Lower lobe of right lung (tissue), 2 donors: ENCODE data around the gene GTF2H1. TPM values are rescaled to one million over a fixed set of nuclear protein-coding genes. Genes with fewer than 3 reads are reported as not detected.

Source experiments
- ATAC-seq, 2 donors: fragments of 200-7000 bp; cut with Tn5 transposase; one replicate each; pipeline ENCODE4 v1.9.1; 2020 to 2022; ENCODE audit warnings: mild to moderate bottlenecking in 2 of 2, moderate library complexity in 2 of 2
- DNase-seq: peaks from one replicate; pipeline ENCODE4 v3.0.0-alpha.2; 2020
- H3K27ac ChIP-seq: fragments of 200-600 bp; one replicate; pipeline ENCODE4 v1.8.0; 2022
- H3K27me3 ChIP-seq: fragments of 200-600 bp; one replicate; pipeline ENCODE4 v1.8.0; 2022; ENCODE audit warnings: low read depth
- H3K36me3 ChIP-seq: fragments of 200-600 bp; one replicate; pipeline ENCODE4 v1.8.0; 2022; ENCODE audit warnings: mild to moderate bottlenecking
- H3K4me1 ChIP-seq: fragments of 200-600 bp; one replicate; pipeline ENCODE4 v1.8.0; 2022
- H3K4me3 ChIP-seq: fragments of 200-600 bp; one replicate; pipeline ENCODE4 v1.8.0; 2022; ENCODE audit warnings: mild to moderate bottlenecking
- H3K9me3 ChIP-seq: fragments of 200-600 bp; one replicate; pipeline ENCODE4 v1.8.0; 2022
- intact Hi-C: fragments of 100-400 bp; cut with DNase I; formaldehyde crosslinking; loops from one replicate; pipeline ENCODE4 v1.11.0; 2022
- long read RNA-seq: library from polyadenylated mRNA; unstranded; transcript quantifications from one replicate; pipeline ENCODE4 v2.0.0, GENCODE V29; 2021
- total RNA-seq: library from RNA; stranded (reverse); fragmentation: NEBNext Ultra II Directional; extraction: Animal tissue kit (Norgen Biotek cat#: 25700); gene quantifications from one replicate; pipeline ENCODE4 v1.2.1, GENCODE V29; 2021
- TF ChIP-seq, protein P1 (sequence below): fragments of 200-600 bp; IDR thresholded peaks from one replicate; pipeline ENCODE4 v1.8.0; 2022; ENCODE audit warnings: antibody characterized with exemption, mild to moderate bottlenecking
- donor health status: DM: no; HTN: yes; CAD: no; lungs with severe emphysema.

GTF2H1 gene
- total RNA-seq, result 38.3 TPM
- long read RNA-seq, transcript GTF2H1-201 (15 exons, 2,982 nt), result major isoform, 27 of 40 reads
- long read RNA-seq, partial matches to known transcripts, result 4 of 40 reads
- long read RNA-seq, other reads (novel, unspliced or antisense), result 5 of 40 reads

DNA sequence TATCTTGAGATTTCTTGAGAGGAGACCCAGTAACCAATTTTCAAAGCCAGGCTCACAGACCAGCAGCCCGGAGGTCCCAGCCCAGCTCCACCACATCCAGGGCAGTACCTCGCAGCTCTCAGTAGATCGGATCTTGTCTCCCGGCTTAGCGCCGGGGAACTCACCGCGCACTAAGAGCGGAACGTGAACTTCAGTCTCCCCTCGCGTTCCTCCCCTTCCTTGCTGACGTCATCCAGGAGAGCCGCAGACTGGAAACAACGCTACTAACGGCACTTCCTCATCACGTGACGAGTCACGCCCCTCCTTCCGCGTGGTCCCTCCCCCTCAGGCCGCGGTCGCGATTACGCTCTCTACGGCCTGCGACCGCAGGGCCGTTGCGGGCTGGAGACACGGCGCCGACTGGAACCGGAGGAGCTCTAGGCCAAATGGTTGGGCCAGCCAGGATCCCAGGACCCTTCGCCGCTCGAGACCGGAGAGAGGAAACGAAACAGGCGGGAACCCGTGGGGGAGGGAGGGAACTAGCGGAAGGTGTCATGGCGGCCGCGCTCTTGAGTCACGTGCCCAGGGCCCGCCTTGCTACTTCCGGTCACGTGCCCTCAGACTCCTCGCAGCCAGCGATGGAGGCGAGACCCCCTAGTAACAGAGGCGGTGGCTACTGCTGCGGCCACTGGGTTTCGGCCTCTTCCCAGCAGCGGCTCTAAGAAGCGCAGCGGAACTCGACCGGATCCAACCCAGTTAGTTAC is at the start of gene GTF2H1, which contains the start of gene HPS5:
Gene GTF2H1, plus strand, starts transcription at position 599 of the 743 bp plus-strand sequence. CDS start 10,508 bp downstream, outside the sequence.
Gene HPS5, minus strand, starts transcription at position 172 of the 743 bp plus-strand sequence. CDS start 4,282 bp downstream, outside the sequence.
- ATAC-seq (peak; percentile 98), DNase-seq (peak; percentile 96)
- Histone ChIP-seq H3K9me3 (no peaks in the 10 kb centered on the region), H3K4me3 (peak within 1 kb of the TSS; percentile 82), H3K27me3 (no peaks in the 10 kb centered on the region), H3K36me3 (peaks cover 15% of the 10 kb centered on the region), H3K27ac (peak within 1 kb of the TSS; percentile 97), H3K4me1 (peaks cover 50% of the 10 kb centered on the region)
- intact Hi-C loops, result no loop called here
- TF ChIP-seq, protein P1, sequence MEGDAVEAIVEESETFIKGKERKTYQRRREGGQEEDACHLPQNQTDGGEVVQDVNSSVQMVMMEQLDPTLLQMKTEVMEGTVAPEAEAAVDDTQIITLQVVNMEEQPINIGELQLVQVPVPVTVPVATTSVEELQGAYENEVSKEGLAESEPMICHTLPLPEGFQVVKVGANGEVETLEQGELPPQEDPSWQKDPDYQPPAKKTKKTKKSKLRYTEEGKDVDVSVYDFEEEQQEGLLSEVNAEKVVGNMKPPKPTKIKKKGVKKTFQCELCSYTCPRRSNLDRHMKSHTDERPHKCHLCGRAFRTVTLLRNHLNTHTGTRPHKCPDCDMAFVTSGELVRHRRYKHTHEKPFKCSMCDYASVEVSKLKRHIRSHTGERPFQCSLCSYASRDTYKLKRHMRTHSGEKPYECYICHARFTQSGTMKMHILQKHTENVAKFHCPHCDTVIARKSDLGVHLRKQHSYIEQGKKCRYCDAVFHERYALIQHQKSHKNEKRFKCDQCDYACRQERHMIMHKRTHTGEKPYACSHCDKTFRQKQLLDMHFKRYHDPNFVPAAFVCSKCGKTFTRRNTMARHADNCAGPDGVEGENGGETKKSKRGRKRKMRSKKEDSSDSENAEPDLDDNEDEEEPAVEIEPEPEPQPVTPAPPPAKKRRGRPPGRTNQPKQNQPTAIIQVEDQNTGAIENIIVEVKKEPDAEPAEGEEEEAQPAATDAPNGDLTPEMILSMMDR, result no peak

DNA sequence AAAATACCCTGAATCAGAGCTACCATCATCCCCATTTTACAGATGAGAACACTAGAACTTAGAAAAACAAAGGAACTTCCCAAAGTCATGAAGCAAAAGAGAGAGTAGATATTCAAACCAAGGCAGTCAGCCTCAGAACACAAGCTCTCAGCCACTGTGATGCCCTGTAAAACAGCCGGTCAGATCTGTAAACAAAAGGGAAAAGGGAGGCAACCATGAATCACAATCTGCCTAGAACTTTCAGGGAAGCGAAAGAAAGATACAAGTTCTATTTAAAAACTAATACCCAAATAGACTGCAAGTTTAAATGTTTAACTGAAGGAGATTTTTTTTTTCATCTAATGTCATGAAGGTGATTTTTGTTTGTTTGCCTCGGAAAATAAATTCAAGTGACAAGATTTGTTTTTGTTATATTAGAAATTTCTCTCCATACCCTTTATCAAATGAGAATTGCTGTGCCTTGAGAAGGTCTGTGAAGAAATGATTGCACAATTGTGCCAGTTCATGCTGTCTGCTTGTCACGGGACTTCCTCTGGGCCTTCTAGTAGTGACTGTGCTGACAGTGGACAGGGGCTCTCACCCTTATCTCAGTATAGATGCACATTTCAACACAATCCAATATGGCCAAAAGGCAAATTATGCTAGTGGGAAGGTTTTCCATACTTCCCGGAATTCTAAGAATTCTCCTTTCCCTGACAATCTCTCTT is 44.6 kb upstream of the GTF2H1 start:
- peak overlapping the region; percentile 41 for H3K27ac ChIP-seq
- no peaks in the 10 kb centered on the region for H3K27me3 ChIP-seq
- H3K4me1 ChIP-seq, result peaks cover 6% of the 10 kb centered on the region
- intact Hi-C loops, result no loop called here
- DNase-seq (no peak), ATAC-seq (peak; percentile 74 to 86)
- no peaks in the 10 kb centered on the region for H3K9me3 ChIP-seq
- TF ChIP-seq, protein P1, result no peak
- no peak overlapping the region for H3K4me3 ChIP-seq
- H3K36me3 ChIP-seq, result peaks cover 49% of the 10 kb centered on the region

DNA sequence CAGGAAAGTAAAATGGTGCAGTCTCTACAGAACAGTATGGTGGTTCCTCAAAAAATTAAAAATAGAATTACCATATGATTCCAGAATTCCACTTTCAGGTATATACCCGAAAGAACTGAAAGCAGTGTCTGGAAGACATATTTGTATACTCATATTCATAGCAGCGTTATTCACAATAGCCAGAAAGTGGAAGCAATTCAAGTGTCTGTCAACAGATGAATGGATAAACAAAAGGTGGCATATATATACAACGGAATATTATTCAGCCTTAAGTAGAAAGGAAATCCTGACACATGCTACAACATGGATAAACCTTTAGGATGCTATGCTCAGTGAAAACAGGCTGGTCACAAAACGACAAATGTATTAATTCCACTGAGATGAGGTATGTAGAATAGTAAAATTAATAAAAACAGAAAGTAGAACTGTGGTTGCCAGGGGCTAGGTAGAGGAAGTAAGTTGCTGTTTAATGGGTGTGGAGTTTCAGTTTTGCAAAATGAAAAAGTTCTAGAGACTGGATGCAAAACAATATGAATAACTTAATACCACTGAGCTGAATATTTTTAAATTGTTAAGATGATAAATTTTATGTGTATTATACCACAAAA is 41.8 kb upstream of the GTF2H1 start:
- peaks cover 6% of the 10 kb centered on the region for H3K4me1 ChIP-seq
- no peaks in the 10 kb centered on the region for H3K27me3 ChIP-seq
- H3K9me3 ChIP-seq, result no peaks in the 10 kb centered on the region
- intact Hi-C loops, result no loop called here
- ATAC-seq (peak in 1 of 2 donors; percentile 32), DNase-seq (no peak)
- peaks cover 73% of the 10 kb centered on the region for H3K36me3 ChIP-seq
- H3K27ac ChIP-seq, result no peak overlapping the region
- TF ChIP-seq, protein P1, result no peak
- H3K4me3 ChIP-seq, result no peak overlapping the region

DNA sequence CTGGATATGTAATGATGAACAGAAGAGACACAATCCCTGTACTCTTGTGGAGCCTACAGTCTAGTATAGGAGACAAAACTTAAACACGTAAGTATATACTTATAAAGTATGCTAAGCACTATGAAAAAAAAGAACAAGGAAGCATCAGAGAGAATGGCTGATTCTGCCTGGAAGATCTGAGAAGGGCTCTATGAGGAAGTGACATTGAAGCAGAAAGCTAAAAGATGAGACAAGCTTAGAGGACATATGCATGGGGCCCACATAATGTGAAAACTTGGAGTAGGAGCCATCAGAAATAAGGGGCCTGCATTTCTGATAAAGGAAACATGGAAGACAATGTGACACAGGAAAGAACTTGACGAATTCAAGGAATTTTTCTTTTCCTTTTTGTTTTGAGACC is 39.7 kb upstream of the GTF2H1 start:
- intact Hi-C loops, result no loop called here

DNA sequence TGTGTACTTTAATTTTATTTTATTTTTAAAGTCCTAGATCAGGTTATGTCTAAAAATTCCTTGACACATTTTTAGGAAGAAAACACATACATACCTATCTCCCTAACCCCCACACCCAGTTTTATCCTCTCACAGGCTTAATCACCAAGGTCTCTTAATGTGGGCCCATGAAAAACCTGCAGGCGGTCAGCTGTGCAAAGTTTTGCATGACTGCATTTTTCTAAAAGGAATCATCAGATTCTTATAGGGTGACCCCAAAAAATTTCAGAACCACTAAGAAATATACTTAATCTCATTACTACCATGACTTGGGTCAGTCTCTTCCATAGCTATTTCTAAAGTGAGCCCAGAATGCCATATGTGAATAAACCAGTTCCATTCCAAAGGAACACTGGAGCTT is 36.5 kb upstream of the GTF2H1 start:
- TF ChIP-seq, protein P1, result no peak
- no peak overlapping the region for H3K27ac ChIP-seq
- no peak for DNase-seq
- H3K27me3 ChIP-seq, result no peaks in the 10 kb centered on the region
- ATAC-seq, result no peak
- H3K4me1 ChIP-seq, result no peaks in the 10 kb centered on the region
- intact Hi-C loops, result no loop called here
- H3K36me3 ChIP-seq, result peaks cover 93% of the 10 kb centered on the region
- no peak overlapping the region for H3K4me3 ChIP-seq
- H3K9me3 ChIP-seq, result no peaks in the 10 kb centered on the region

More for the DNA sequence above, 39.7 kb upstream of the GTF2H1 start:
- Histone ChIP-seq H3K9me3 (no peaks in the 10 kb centered on the region), H3K4me1 (peaks cover 6% of the 10 kb centered on the region), H3K27me3 (no peaks in the 10 kb centered on the region), H3K4me3 (no peak overlapping the region), H3K36me3 (peaks cover 90% of the 10 kb centered on the region), H3K27ac (no peak overlapping the region)
- ATAC-seq (no peak), DNase-seq (no peak)
- TF ChIP-seq, protein P1, result no peak
